T1000 (cell line): Measurements from ENCODE around the gene FATE1.
A peak's percentile ranks its signal among the peaks of the same experiment; 100 is the strongest.

Source experiments
- DNase-seq: peaks from one replicate; lab custom pipeline; 2025; ENCODE audit warnings: mixed read lengths; lab: John Stamatoyannopoulos, UW

The FATE1 gene

GRCh38 chrX:151743651-151744470, 28.0 kb downstream of the FATE1 start:
- DNase-seq: no peak

DNA sequence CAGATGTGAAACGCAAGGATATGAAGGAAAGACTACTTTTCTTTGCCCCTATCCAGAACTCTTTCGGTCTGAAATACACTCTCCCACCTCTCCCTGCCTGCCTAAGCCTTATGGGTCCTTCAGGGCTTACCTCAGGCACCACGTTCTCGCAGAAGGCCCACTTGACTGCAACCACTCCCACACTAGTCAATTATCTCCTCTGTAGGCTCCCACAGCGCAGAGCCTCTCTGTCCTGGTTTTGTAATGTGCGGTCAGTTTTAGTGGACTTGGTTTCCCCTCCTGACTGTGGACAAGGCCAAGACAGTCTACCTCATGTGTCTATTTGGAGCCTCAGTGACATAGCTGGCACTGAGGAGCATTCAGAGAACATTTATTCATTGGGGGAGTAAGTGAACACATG, 29.8 kb downstream of the FATE1 start:
- DNase-seq: no peak

DNA sequence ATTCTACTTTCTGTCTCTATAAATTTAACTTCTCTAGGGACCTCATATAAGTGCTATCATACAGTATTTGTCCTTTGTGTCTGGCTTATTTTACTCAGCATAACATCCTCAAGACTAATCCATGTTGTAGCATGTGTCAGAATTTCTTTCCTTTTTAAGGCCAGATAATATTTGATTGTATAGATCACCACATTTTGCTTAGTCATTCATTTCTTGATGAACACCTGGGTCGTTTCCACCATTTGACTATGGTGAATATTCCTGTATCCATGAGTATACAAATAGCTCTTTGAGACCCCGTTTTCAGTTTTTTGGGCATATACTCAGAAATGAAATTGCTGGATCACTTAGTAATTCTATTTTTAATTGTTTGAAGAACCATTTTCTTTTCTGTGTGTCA, 30.7 kb downstream of the FATE1 start:
- DNase-seq: no peak

- no peak for DNase-seq
These were observed 34.7 kb downstream of the FATE1 start for GRCh38 chrX:151750511-151750910.

DNA sequence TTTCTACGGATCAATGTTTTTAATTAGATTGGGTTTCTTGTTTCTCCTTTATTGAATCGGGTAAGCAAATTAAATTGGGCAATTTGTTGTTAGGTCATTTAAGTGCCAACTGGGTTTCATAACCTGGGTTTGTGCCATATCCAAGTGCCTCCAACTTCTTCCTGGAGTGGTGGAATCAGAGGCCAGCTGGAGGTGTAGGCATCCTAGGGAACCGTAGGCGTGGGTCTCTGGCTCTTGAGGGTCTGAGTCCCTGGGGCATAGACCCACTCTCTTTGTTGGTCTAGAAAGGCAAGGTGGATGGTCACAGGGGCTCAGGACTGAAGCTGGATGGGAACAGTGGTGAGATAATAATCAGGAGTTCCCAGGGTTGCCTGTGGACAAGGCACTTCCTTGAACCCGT, 37.0 kb downstream of the FATE1 start:
- DNase-seq: no peak

DNA sequence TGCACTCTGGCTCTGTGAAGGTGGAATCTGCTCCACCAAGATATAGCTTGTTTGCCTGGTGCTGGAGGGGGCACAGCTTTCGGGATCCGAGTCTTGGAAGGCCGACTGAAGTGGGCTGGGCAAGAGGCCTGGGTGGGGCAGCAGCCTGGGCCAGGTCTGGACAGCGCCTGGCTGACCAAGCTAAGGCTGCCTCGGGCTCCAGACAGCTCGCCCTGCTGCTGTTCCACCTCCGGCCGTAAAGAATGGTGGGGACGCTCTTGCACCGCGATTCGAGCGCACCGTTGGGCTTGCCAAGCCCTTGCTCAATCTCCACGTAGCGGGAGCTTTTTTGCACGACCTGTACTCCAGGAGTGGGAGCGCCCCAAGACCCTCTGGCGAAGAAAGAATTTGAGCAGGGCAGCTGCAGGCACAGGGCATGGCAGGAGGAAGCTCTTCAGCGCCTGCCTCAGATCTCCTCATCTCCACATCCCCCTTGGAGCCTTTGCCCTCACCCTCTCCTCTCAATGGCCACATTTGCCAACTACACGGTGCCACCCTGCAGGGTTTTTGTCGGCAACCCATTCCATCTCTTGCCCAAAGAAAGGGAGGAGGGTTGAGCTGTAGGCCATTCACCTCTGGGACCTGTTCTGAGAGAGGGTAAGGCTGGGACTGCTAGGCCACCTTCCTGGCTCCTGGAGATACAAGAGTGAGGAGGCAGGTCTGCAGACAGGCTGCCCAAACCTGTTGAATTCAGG, 37.6 kb downstream of the FATE1 start:
- peak; percentile 2 for DNase-seq

- peak; percentile 6 for DNase-seq
These were observed 38.2 kb downstream of the FATE1 start for GRCh38 chrX:151754047-151754429.

DNA sequence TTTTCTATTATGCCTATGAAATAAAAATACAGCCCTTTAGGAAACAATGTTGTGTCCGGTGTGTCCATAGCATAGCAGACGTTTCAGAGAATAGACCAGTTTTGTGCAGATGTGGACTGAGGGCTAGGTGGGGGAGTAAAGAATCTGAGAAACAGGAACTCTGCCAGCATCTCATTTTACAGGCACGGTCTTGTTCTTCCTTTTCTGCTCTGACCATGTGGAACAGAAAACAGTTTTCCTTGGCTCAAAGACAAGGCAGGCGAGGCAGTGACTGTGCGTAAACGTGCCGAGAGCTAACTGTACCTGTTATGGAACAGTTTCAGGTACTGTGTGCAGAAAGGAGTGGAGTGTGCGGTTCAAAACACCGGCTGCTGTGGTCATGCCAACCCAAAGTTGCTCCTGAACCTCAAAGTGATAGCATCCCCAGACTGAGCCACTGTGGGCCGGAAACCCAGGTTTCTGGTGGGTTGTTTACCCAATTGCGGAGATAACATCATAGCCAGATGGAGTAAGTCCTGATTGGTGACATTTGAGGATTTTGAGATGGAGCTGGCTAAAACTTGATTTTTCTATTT, 38.9 kb downstream of the FATE1 start:
- DNase-seq: no peak

DNA sequence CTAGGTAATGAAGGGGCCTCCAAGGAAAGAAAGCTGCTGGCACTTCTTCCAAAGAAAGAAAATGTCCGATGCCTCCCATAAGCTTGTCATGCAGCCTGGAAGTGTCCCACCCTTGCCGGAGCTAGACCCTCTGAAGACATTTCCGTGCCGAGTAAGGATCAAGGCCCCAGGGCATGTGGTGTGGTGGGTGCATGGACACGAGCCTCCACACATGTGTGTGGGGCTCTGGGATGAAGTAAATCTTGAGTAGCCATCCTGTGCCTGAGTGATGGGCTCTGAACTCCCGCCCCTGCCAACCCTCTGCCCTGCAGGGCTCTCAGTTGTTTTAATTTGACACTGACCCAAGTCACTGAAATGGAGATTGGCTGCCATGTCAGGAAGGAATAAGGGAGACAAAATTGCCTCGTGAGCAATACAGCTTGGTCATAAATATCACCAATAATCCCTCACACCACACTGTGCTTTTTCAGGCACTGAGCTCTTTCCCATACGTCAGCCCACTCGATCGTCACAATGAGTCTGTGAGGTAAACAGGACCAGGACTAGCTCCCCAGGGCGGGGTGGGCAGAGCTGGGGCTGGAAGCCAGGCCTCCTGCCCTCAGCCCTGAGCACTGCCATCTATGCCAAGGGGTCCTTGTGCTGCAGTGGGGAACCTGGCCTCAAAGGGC, 43.3 kb downstream of the FATE1 start:
- no peak for DNase-seq

GRCh38 chrX:151762802-151763201, 47.0 kb downstream of the FATE1 start:
- DNase-seq: no peak

DNA sequence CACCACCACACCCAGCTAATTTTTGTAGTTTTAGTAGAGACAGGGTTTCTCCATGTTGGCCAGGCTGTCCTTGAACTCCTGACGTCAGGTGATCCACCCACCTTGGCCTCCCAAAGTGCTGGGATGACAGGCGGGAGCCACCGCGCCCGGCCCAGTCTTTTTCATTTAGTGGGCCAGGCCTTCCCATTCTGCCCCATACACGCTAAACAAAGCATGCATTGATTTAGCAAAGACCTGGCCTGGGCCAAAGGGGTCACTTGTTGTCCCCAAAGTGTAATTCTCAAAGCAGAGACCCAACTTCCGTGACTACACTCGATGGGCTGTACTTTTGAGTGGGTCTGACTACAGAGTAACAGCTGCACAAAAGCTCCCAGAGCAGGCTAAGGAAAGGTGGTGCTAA, 47.9 kb downstream of the FATE1 start:
- no peak for DNase-seq

DNA sequence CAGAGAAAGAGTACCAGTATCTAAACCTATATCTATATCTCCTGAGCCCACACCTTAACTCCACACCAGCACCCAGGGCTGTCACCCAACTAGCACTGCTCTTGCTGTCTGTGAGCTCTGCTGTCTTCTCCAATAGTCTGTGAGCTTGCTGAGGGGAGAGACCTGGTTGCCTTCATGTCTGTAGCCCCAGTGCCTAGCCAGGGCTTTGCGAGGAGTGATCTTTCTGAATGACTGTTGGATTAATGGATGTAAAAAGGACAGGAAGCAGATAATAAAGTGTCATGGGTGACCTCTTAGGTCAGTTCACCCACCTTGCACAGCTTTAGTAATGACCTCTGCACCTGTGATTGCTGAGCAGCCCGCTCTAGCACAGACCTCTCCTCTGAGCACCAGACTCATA, 49.2 kb downstream of the FATE1 start:
- DNase-seq: no peak

DNA sequence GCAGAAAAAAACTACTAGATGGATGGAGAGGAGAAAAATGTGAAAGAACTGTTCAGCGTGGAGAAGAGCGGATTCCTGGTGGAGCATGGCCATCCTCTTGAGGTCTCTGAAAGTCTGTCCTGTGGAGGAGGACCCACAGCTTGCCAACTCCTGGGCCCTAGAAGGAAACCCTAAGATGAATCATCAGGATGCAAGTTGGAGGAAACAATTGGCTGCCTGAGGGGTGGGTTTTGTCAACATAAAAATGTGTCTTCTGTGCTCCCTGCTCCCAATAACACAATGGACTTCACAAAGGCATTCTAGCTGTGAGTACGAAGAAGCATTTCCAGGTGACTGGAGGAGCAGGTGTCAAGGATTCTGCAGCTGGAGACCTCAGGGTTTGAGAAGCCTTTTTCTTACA, 55.9 kb downstream of the FATE1 start:
- DNase-seq: no peak
